Measurements from ENCODE around the gene CYP3A5. TPM values are rescaled to one million over a fixed set of nuclear protein-coding genes. Genes with fewer than 3 reads are reported as not detected.

CYP3A5 gene
- total and polyA plus RNA-seq, 12 donors, result 4.1 to 92.7 (median 39.6) TPM

DNA sequence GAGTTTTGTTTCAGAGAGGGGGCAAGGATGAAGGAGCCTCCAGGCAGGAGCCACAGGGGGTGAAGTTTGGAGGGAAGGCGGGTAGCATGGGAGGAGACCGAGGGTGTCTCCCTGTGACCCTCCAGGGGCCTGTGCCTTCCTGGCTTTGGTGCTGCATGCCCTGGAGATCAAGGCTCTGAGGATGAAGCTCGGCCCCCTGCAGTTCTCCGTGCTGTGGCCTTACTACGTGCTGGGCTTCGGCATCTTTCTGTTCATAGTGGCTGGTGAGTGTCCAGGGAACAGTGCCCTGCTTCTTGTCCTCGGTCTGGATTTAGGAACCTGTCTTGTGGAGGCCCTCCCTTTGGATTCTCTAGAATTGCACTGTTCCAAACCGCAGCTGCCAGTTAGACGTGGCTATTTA is 72.2 kb downstream of the CYP3A5 start:
- WGBS, 4 donors, result 72 to 89% (median 85%) methylated on average over 8 to 9 of the region's 9 CpGs
- no peaks in the 10 kb centered on the region for H3K27me3 ChIP-seq
- no peak overlapping the region for H3K27ac ChIP-seq
- no peaks in the 10 kb centered on the region for H3K9me3 ChIP-seq (replicated peaks in 1 of 3)
- H3K36me3 ChIP-seq (replicated peaks in 1 of 2), result no peaks in the 10 kb centered on the region
- peak in 1 of 7 donors; percentile 18 for DNase-seq
- H3K4me3 ChIP-seq, result no peak overlapping the region
- intact Hi-C loops (cut with DNase I), result no loop called here
- no peaks in the 10 kb centered on the region for H3K4me1 ChIP-seq (replicated peaks in 1 of 2)
- TF ChIP-seq, protein P1, sequence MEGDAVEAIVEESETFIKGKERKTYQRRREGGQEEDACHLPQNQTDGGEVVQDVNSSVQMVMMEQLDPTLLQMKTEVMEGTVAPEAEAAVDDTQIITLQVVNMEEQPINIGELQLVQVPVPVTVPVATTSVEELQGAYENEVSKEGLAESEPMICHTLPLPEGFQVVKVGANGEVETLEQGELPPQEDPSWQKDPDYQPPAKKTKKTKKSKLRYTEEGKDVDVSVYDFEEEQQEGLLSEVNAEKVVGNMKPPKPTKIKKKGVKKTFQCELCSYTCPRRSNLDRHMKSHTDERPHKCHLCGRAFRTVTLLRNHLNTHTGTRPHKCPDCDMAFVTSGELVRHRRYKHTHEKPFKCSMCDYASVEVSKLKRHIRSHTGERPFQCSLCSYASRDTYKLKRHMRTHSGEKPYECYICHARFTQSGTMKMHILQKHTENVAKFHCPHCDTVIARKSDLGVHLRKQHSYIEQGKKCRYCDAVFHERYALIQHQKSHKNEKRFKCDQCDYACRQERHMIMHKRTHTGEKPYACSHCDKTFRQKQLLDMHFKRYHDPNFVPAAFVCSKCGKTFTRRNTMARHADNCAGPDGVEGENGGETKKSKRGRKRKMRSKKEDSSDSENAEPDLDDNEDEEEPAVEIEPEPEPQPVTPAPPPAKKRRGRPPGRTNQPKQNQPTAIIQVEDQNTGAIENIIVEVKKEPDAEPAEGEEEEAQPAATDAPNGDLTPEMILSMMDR (IDR thresholded peaks at IDR 0.05), result no peak
- no peak for TF ChIP-seq POLR2A (IDR thresholded peaks at IDR 0.05)

DNA sequence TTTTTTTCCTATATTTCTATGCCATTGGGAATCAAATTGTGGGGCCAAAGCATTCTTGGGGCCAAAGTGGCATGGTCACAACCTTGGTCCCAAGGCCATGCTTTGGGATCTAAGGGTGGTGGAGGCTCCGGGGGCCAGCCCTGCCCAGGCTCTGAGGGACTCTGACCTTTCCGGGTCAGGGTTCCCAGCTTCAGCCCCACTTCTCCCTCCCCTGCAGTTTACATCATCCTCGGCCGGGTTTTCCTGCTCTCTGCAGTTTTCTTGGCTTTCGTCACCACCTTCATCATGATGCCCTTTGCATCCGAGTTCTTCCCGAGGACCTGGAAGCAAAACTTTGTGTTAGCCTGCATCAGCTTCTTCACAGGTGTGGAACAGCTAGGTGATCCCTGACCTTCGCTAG is 73.3 kb downstream of the CYP3A5 start:
- Histone ChIP-seq H3K4me3 (no peak overlapping the region), H3K9me3 (replicated peaks in 1 of 3) (no peaks in the 10 kb centered on the region), H3K27me3 (no peaks in the 10 kb centered on the region), H3K27ac (no peak overlapping the region), H3K4me1 (replicated peaks in 1 of 2) (no peaks in the 10 kb centered on the region), H3K36me3 (replicated peaks in 1 of 2) (no peaks in the 10 kb centered on the region)
- 50 to 54% (median 52%) methylated on average over 8 of the region's 8 CpGs for WGBS, 4 donors
- DNase-seq, result no peak
- TF ChIP-seq POLR2A (IDR thresholded peaks at IDR 0.05), result no peak
- TF ChIP-seq, protein P1 (IDR thresholded peaks at IDR 0.05), result no peak
- intact Hi-C loops (cut with DNase I), result no loop called here

DNA sequence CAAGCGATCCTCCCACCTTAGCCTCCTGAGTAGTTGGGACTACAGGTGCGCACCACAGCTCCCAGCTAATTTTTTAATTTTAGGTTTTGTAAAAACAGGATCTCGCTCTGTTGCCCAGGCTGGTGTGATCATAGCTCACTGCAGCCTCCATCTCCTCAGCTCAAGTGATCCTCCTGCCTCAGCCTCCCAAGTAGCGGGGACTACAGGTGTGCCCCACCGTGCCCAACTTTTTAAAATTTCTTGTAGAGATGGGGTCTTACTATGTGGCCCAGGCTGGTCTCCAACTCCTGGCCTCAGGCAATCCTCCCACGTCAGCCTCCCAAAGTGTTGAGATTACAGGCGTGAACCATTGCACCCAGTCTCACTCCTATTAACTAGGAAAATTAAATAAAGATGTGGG is 74.3 kb downstream of the CYP3A5 start:
- no peak for DNase-seq
- Histone ChIP-seq H3K9me3 (replicated peaks in 1 of 3) (no peaks in the 10 kb centered on the region), H3K4me1 (replicated peaks in 1 of 2) (no peaks in the 10 kb centered on the region), H3K27me3 (no peaks in the 10 kb centered on the region), H3K36me3 (replicated peaks in 1 of 2) (no peaks in the 10 kb centered on the region), H3K4me3 (no peak overlapping the region), H3K27ac (no peak overlapping the region)
- intact Hi-C loops (cut with DNase I), result no loop called here
- TF ChIP-seq, protein P1 (IDR thresholded peaks at IDR 0.05), result no peak
- no peak for TF ChIP-seq POLR2A (IDR thresholded peaks at IDR 0.05)
- 89 to 99% (median 95%) methylated on average over 7 of the region's 7 CpGs for WGBS, 4 donors

DNA sequence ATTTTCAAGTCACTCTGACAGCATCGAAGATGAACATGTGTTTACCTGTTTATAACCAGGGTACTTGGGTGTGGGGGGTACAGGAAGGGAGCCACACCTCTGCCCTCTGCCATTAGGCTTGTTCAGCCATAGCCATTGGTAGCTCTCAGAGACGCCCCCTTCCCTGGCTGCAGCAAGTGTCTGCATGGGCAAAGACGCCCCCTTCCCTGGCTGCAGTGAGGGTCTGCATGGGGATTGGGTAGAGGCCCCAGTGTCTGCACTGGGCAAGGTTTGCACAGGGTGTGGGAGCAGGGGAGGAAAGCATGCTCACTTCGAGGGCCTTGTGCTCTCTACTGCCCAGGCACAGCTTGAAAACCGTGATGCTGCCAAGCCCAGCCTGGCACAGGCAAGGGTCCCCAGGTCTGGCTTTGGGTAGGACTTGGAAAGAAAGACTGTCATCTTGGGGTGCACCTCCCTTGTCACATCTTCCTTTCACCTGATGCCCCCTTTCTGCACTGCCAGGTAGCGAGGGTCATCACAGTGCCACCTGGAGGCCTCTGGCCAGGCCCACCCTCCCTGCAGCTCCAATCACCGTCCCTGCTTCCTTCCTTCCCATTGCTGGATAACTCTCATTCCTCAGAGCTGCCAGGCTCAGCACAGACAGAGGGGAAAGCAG is 78.0 kb downstream of the CYP3A5 start:
- Histone ChIP-seq H3K36me3 (replicated peaks in 1 of 2) (no peaks in the 10 kb centered on the region), H3K27me3 (no peaks in the 10 kb centered on the region), H3K4me3 (no peak overlapping the region), H3K4me1 (replicated peaks in 1 of 2) (no peaks in the 10 kb centered on the region), H3K9me3 (replicated peaks in 1 of 3) (no peaks in the 10 kb centered on the region), H3K27ac (no peak overlapping the region)
- intact Hi-C loops (cut with DNase I), result no loop called here
- 80 to 88% (median 85%) methylated on average over 5 to 7 of the region's 7 CpGs for WGBS, 4 donors
- TF ChIP-seq, protein P1 (IDR thresholded peaks at IDR 0.05), result no peak
- TF ChIP-seq POLR2A (IDR thresholded peaks at IDR 0.05), result no peak
- no peak for DNase-seq

All from adrenal gland (tissue), 12 donors.